HepG2 (cell line): ENCODE results near the gene WDR5B. TPM values are rescaled to one million over a fixed set of nuclear protein-coding genes. Genes with fewer than 3 reads are reported as not detected.

ENCODE experiments used
- AKAP8 ChIP-seq: sonication (generic); formaldehyde crosslinking; IDR thresholded peaks from 2 replicates; pipeline ENCODE4 v1.5.1; 2020; ENCODE audit warnings: mild to moderate bottlenecking, missing genetic modification reagents
- HINFP ChIP-seq: sonication (generic); formaldehyde crosslinking; IDR thresholded peaks from 2 replicates; pipeline ENCODE4 v1.4.0; 2020; ENCODE audit warnings: low read depth, mild to moderate bottlenecking, missing genetic modification reagents
- HOXA3 ChIP-seq: sonication (generic); formaldehyde crosslinking; IDR thresholded peaks from 2 replicates; pipeline ENCODE4 v1.5.0; 2020; ENCODE audit warnings: missing genetic modification reagents
- JUN ChIP-seq: sonication (generic); formaldehyde crosslinking; IDR thresholded peaks from 2 replicates; pipeline ENCODE4 v1.4.0; 2020; ENCODE audit warnings: mild to moderate bottlenecking, missing genetic modification reagents
- NCOA2 ChIP-seq: sonication (generic); formaldehyde crosslinking; IDR thresholded peaks from 2 replicates; pipeline ENCODE4 v1.8.0; 2022; ENCODE audit warnings: inconsistent platforms
- NCOA5 ChIP-seq: sonication (generic); formaldehyde crosslinking; IDR thresholded peaks from 2 replicates; pipeline ENCODE4 v1.4.0; 2020; ENCODE audit warnings: missing genetic modification reagents
- NCOR1 ChIP-seq: fragments of 200-600 bp; sonication (generic); IDR thresholded peaks from 2 replicates; pipeline ENCODE4 v1.7.0; 2017; ENCODE audit warnings: antibody characterized with exemption, low read length, borderline replicate concordance
- RAD51 ChIP-seq: fragments of 450-650 bp; IDR thresholded peaks from 2 replicates; pipeline ENCODE4 v1.6.1; 2016; ENCODE audit warnings: borderline replicate concordance
- REL ChIP-seq: sonication (generic); formaldehyde crosslinking; conservative IDR thresholded peaks from 2 replicates; pipeline ENCODE4 v1.8.0; 2022; ENCODE audit warnings: mild to moderate bottlenecking, missing genetic modification reagents, moderate library complexity
- SCMH1 ChIP-seq: sonication (generic); formaldehyde crosslinking; IDR thresholded peaks from 2 replicates; pipeline ENCODE4 v1.9.0; 2021; ENCODE audit warnings: missing genetic modification reagents, mild to moderate bottlenecking, borderline replicate concordance
- SP140L ChIP-seq: sonication (generic); formaldehyde crosslinking; IDR thresholded peaks from 2 replicates; pipeline ENCODE4 v1.4.0; 2020; ENCODE audit warnings: missing genetic modification reagents, borderline replicate concordance
- STAG1 ChIP-seq: sonication (generic); formaldehyde crosslinking; IDR thresholded peaks from 2 replicates; pipeline ENCODE4 v1.4.0; 2020; ENCODE audit warnings: missing genetic modification reagents
- TBL1XR1 ChIP-seq: fragments of 150-350 bp; IDR thresholded peaks from 2 replicates; pipeline ENCODE4 v1.6.1; 2014; ENCODE audit warnings: borderline replicate concordance, low read length; ENCODE audit not compliant: partially characterized antibody
- TCF7 ChIP-seq: sonication (generic); IDR thresholded peaks from 2 replicates; pipeline ENCODE4 v1.6.1; 2016; ENCODE audit warnings: antibody characterized with exemption, low read depth
- TEAD3 ChIP-seq: optimal IDR thresholded peaks from 2 replicates; pipeline ENCODE3; 2016; ENCODE audit warnings: borderline replicate concordance
- ZBTB1 ChIP-seq: sonication (generic); formaldehyde crosslinking; IDR thresholded peaks from 2 replicates; pipeline ENCODE4 v1.4.0; 2020; ENCODE audit warnings: missing genetic modification reagents, borderline replicate concordance
- ZMAT3 ChIP-seq: sonication (generic); formaldehyde crosslinking; conservative IDR thresholded peaks from 2 replicates; pipeline ENCODE4 v1.7.0; 2021; ENCODE audit warnings: missing genetic modification reagents
- ZNF160 ChIP-seq: sonication (generic); formaldehyde crosslinking; IDR thresholded peaks from 2 replicates; pipeline ENCODE4 v1.8.0; 2022; ENCODE audit warnings: mild to moderate bottlenecking, inconsistent platforms, missing genetic modification reagents
- ZNF3 ChIP-seq: IDR thresholded peaks from 2 replicates; pipeline ENCODE4 v1.7.0; 2017; ENCODE audit warnings: inconsistent platforms
- ZNF33A ChIP-seq: sonication (generic); formaldehyde crosslinking; IDR thresholded peaks from 2 replicates; pipeline ENCODE4 v1.5.1; 2020; ENCODE audit warnings: missing genetic modification reagents, mild to moderate bottlenecking, moderate library complexity, borderline replicate concordance
- ZNF761 ChIP-seq: sonication (generic); formaldehyde crosslinking; conservative IDR thresholded peaks from 2 replicates; pipeline ENCODE4 v1.4.0; 2020; ENCODE audit warnings: mild to moderate bottlenecking, missing genetic modification reagents
- ZNF891 ChIP-seq: sonication (generic); formaldehyde crosslinking; IDR thresholded peaks from 2 replicates; pipeline ENCODE4 v1.5.0; 2020; ENCODE audit warnings: mild to moderate bottlenecking, missing genetic modification reagents
- ZSCAN22 ChIP-seq: sonication (generic); formaldehyde crosslinking; IDR thresholded peaks from 2 replicates; pipeline ENCODE4 v1.4.0; 2020; ENCODE audit warnings: mild to moderate bottlenecking, missing genetic modification reagents
- polyA plus RNA-seq, 8 experiments: library from polyadenylated mRNA; depleted of rRNA in 3 of 8; stranded (reverse) in 7 of 8; unstranded in 1 of 8; fragments of >200 nt; fragmentation: Illumina TruSeq in 4 of 8; extraction: Trizol in 4 of 8; gene quantifications; 2 replicates each; pipeline versions ENCODE4 v1.2.1 to v1.2.3, GENCODE V29; 2011 to 2016; ENCODE audit warnings: low read depth in 4 of 8, missing spikeins in 1 of 8, mixed read lengths in 1 of 8; ENCODE audit not compliant: insufficient read depth in 1 of 8
- total RNA-seq, 5 experiments: library from RNA; depleted of rRNA; stranded (reverse); fragments of >200 nt; fragmentation: Illumina TruSeq; extraction: Trizol; gene quantifications; 2 replicates each; pipeline ENCODE4 v1.2.3, GENCODE V29; 2016; ENCODE audit warnings: low read depth in 1 of 5
- TF ChIP-seq, protein P1 (sequence below): sonication (generic); formaldehyde crosslinking; conservative IDR thresholded peaks from 2 replicates; pipeline ENCODE4 v1.8.1; 2023; ENCODE audit warnings: missing genetic modification reagents
- TF ChIP-seq, protein P2 (sequence below), 2 experiments: IDR thresholded peaks; 2 replicates each; pipeline ENCODE4 v1.6.1; 2011 to 2012; ENCODE audit warnings: low read length in 2 of 2, borderline replicate concordance in 1 of 2, low read depth in 1 of 2, mild to moderate bottlenecking in 1 of 2, moderate library complexity in 1 of 2

The WDR5B gene
- total and polyA plus RNA-seq, 2 of the 13 experiments (the other 11 are each of a cell fraction or from before 2014, with no cell fraction given) = 2.5 to 3.6 TPM

GRCh38 chr3:122392868-122393844 is 22.7 kb downstream of the WDR5B start (continued):
- TF ChIP-seq HINFP (CRISPR knock-in tag) = no peak
- TF ChIP-seq ZNF3 (CRISPR knock-in tag) = no peak
- no peak for TF ChIP-seq NCOR1
- no peak for TF ChIP-seq ZNF891 (CRISPR knock-in tag)
- no peak for TF ChIP-seq ZNF33A (CRISPR knock-in tag)
- no peak for TF ChIP-seq REL (CRISPR knock-in tag)
- TF ChIP-seq NCOA2 = 0 out of 2 replicates have a peak, but pooled peaks have one; percentile 6
- TF ChIP-seq TEAD3 (CRISPR knock-in tag) = no peak
- no peak for TF ChIP-seq SP140L
- no peak for TF ChIP-seq ZBTB1
- TF ChIP-seq, protein P1, sequence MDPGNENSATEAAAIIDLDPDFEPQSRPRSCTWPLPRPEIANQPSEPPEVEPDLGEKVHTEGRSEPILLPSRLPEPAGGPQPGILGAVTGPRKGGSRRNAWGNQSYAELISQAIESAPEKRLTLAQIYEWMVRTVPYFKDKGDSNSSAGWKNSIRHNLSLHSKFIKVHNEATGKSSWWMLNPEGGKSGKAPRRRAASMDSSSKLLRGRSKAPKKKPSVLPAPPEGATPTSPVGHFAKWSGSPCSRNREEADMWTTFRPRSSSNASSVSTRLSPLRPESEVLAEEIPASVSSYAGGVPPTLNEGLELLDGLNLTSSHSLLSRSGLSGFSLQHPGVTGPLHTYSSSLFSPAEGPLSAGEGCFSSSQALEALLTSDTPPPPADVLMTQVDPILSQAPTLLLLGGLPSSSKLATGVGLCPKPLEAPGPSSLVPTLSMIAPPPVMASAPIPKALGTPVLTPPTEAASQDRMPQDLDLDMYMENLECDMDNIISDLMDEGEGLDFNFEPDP (CRISPR knock-in tag) = no peak
- peak; percentile 67 for TF ChIP-seq STAG1
- no peak for TF ChIP-seq HOXA3 (CRISPR knock-in tag)
- no peak for TF ChIP-seq ZMAT3 (CRISPR knock-in tag)
- no peak for TF ChIP-seq RAD51
- TF ChIP-seq ZSCAN22 = no peak
- TF ChIP-seq SCMH1 = no peak
- TF ChIP-seq ZNF160 (CRISPR knock-in tag) = no peak
- TF ChIP-seq NCOA5 (CRISPR knock-in tag) = no peak
- TF ChIP-seq JUN (CRISPR knock-in tag) = no peak
- TF ChIP-seq, protein P2, sequence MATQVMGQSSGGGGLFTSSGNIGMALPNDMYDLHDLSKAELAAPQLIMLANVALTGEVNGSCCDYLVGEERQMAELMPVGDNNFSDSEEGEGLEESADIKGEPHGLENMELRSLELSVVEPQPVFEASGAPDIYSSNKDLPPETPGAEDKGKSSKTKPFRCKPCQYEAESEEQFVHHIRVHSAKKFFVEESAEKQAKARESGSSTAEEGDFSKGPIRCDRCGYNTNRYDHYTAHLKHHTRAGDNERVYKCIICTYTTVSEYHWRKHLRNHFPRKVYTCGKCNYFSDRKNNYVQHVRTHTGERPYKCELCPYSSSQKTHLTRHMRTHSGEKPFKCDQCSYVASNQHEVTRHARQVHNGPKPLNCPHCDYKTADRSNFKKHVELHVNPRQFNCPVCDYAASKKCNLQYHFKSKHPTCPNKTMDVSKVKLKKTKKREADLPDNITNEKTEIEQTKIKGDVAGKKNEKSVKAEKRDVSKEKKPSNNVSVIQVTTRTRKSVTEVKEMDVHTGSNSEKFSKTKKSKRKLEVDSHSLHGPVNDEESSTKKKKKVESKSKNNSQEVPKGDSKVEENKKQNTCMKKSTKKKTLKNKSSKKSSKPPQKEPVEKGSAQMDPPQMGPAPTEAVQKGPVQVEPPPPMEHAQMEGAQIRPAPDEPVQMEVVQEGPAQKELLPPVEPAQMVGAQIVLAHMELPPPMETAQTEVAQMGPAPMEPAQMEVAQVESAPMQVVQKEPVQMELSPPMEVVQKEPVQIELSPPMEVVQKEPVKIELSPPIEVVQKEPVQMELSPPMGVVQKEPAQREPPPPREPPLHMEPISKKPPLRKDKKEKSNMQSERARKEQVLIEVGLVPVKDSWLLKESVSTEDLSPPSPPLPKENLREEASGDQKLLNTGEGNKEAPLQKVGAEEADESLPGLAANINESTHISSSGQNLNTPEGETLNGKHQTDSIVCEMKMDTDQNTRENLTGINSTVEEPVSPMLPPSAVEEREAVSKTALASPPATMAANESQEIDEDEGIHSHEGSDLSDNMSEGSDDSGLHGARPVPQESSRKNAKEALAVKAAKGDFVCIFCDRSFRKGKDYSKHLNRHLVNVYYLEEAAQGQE (IDR thresholded peaks at IDR 0.05; ENCODE audit: borderline replicate concordance in 1 of 2, low read depth in 1 of 2, low read length in 2 of 2) = no peak
- TF ChIP-seq TBL1XR1 = no peak
- TF ChIP-seq TCF7 = no peak
- 0 out of 2 replicates have a peak, but pooled peaks have one; percentile 17 for TF ChIP-seq ZNF761 (CRISPR knock-in tag)
- TF ChIP-seq AKAP8 = no peak
